Measurements from ENCODE around the gene CTAGE1. TPM values are rescaled to one million over a fixed set of nuclear protein-coding genes. Genes with fewer than 3 reads are reported as not detected.
"Not testable (repeated sequence)": the region's sequence is repeated elsewhere in the genome, so short reads cannot be mapped to it uniquely, and the experiment has no call there.

Gene CTAGE1
- total RNA-seq, 1 experiment from 2014 or later, result not detected

DNA sequence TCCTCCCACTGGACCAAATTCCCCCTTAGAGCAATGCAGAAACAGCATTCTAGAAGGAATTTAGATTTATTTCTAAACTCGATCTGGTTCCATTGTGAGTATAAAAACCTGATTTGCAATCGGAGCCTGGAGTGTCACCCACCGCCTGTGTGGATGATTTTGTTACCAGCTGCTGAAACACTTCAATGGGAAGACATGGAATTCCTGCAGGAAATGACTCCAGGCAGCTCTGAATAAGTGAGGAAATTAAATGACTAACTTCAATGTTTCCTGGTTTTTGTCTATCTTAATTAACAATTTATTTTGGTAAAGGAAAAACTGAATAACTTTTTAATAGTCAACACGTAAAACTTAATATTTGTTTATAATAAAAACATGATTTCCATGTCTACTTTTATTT lies 19.3 kb downstream of the CTAGE1 start:
- no peak overlapping the region for H3K4me3 ChIP-seq (ENCODE audit: low read length)
- H3K27ac ChIP-seq (ENCODE audit: low read length), result no peak overlapping the region
- no peak overlapping the region for H3K9ac ChIP-seq (ENCODE audit: low read length)
- H3K9me3 ChIP-seq (ENCODE audit: low read length), result no peaks in the 10 kb centered on the region
- H3K4me1 ChIP-seq (ENCODE audit: low read length), result no peaks in the 10 kb centered on the region
- no peaks in the 10 kb centered on the region for H3K79me2 ChIP-seq (ENCODE audit: low read length)
- no peaks in the 10 kb centered on the region for H3K36me3 ChIP-seq (ENCODE audit: insufficient read depth, low read length)
- H2AFZ ChIP-seq (ENCODE audit: low read length), result no peak overlapping the region
- H3K27me3 ChIP-seq (ENCODE audit: low read length), result no peaks in the 10 kb centered on the region
- DNase-seq, result no peak
- no peaks in the 10 kb centered on the region for H4K20me1 ChIP-seq (ENCODE audit: insufficient read depth, low read depth, low read length)
- H3K4me2 ChIP-seq (ENCODE audit: low read depth, low read length, poor library complexity, severe bottlenecking), result no peak overlapping the region
- H3K9me2 ChIP-seq (replicated peaks; ENCODE audit: insufficient read depth, low read length), result no peaks in the 10 kb centered on the region

DNA sequence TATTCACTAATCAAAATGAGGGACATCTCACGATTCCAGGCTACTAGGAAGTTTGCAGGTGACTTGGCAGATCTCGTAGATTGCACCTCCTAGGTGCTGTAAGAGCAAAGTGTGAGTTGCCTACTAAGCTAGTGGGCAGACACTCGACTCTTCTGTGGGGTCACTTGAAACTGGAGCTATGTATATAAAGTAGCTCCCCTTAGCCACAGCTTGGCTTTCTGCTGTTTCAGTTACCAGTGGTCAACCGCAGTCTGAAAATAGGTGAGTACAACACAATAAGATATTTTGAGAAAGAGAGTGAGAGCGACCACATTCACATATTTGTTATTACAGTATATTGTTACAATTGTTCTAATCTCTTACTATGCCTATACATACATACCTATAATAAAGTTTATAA lies 23.3 kb downstream of the CTAGE1 start:
- Histone ChIP-seq H3K27ac (ENCODE audit: low read length) (no peak overlapping the region), H3K4me1 (ENCODE audit: low read length) (no peaks in the 10 kb centered on the region), H3K79me2 (ENCODE audit: low read length) (no peaks in the 10 kb centered on the region), H3K27me3 (ENCODE audit: low read length) (no peaks in the 10 kb centered on the region), H3K9ac (ENCODE audit: low read length) (no peak overlapping the region), H2AFZ (ENCODE audit: low read length) (no peak overlapping the region), H3K9me3 (ENCODE audit: low read length) (no peaks in the 10 kb centered on the region), H3K4me3 (ENCODE audit: low read length) (no peak overlapping the region), H3K4me2 (ENCODE audit: low read depth, low read length, poor library complexity, severe bottlenecking) (no peak overlapping the region), H3K36me3 (ENCODE audit: insufficient read depth, low read length) (no peaks in the 10 kb centered on the region), H4K20me1 (ENCODE audit: insufficient read depth, low read depth, low read length) (no peaks in the 10 kb centered on the region), H3K9me2 (replicated peaks; ENCODE audit: insufficient read depth, low read length) (no peaks in the 10 kb centered on the region)
- DNase-seq, result no peak

DNA sequence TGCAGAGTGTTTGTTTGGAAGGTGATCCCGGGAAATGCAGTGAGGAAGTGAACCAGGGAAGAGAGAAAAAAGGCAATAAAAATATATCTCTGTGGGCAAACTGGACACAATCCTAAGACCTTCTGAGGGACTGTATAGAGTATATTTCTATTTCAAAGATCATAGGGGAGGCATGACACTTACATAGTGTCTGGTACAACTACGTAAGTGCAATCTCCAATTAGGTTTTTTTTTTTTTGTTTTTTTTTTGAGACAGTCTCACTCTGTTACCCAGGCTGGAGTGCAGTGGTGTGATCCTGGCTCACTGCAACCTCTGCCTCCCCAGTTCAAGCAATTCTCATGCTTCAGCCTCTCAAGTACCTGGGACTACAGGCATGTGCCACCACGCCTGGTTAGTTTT lies 24.6 kb downstream of the CTAGE1 start:
- H2AFZ ChIP-seq (ENCODE audit: low read length); H3K4me1 ChIP-seq (ENCODE audit: low read length); H3K36me3 ChIP-seq (ENCODE audit: insufficient read depth, low read length); H4K20me1 ChIP-seq (ENCODE audit: insufficient read depth, low read depth, low read length); H3K9ac ChIP-seq (ENCODE audit: low read length); H3K27me3 ChIP-seq (ENCODE audit: low read length); H3K27ac ChIP-seq (ENCODE audit: low read length); H3K4me2 ChIP-seq (ENCODE audit: low read depth, low read length, poor library complexity, severe bottlenecking); H3K9me3 ChIP-seq (ENCODE audit: low read length); DNase-seq; H3K79me2 ChIP-seq (ENCODE audit: low read length); H3K4me3 ChIP-seq (ENCODE audit: low read length); H3K9me2 ChIP-seq (replicated peaks; ENCODE audit: insufficient read depth, low read length): not testable (repeated sequence)

DNA sequence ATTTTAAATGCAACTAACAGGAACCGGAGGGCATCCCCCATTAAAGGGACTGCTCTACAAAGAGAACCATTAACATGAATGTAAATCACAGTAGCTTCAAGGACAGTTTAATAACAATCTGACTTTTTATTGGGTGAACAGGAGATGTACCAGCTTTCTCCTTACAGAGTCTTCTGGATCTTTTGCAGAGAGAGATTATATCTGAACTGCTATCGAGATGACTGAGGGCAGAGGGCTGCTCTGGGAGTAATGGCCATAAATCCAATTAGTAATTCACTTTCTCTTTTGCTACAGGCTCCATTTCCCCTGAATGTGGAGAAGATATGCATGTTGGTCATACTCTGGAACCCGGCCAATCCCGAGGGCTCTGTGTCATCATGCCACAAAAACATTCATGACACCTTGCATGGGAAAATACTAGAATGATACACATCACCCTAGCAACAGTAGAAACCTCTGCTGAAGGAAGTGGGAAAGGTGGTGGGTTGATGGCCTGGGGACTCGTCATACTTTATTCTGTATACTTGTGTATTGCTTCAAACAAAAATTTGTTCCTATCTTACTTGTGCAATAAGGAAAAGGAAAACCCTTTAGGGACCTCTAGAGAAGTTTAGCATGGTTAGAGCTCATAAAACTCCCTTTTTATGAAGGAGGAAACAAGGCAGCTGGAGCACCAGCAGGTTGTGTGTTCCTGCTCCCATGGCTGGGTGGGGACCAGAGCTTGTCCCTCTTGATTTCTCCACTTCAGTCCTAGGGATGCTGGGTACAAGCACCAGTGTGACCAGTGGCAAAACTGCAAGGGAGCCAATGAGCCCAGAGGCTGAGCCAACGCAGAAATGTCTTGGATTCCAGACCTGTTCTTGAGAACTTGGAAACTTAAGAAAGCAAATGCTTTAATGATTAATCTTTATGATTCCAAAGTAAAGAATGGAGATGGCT lies 26.0 kb downstream of the CTAGE1 start:
- Histone ChIP-seq H3K4me1 (ENCODE audit: low read length) (no peaks in the 10 kb centered on the region), H3K27me3 (ENCODE audit: low read length) (no peaks in the 10 kb centered on the region), H3K9ac (ENCODE audit: low read length) (no peak overlapping the region), H3K79me2 (ENCODE audit: low read length) (no peaks in the 10 kb centered on the region), H3K4me2 (ENCODE audit: low read depth, low read length, poor library complexity, severe bottlenecking) (no peak overlapping the region), H3K9me2 (replicated peaks; ENCODE audit: insufficient read depth, low read length) (no peaks in the 10 kb centered on the region), H3K4me3 (ENCODE audit: low read length) (no peak overlapping the region), H2AFZ (ENCODE audit: low read length) (no peak overlapping the region), H3K9me3 (ENCODE audit: low read length) (no peaks in the 10 kb centered on the region), H3K27ac (ENCODE audit: low read length) (no peak overlapping the region), H3K36me3 (ENCODE audit: insufficient read depth, low read length) (no peaks in the 10 kb centered on the region), H4K20me1 (ENCODE audit: insufficient read depth, low read depth, low read length) (no peaks in the 10 kb centered on the region)
- no peak for DNase-seq

DNA sequence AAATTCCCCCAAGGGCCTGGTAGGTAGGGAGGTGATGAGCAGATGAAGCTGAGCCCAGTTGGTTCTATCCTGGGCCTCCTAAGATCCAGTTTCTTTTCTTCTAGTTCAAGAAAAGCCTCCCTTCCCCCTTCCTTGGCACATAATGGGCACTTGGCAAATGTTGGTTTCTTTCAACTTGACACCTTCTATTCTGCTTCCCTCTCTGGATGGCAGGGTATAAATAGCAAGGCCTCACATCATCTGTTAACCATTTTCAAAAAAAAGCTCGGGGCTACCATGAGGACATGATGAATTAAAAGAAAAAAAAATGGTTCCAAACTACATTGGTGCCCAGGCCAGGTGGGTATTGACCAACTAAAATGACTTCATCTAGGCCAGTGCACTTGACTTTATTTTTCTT lies 29.9 kb downstream of the CTAGE1 start:
- H3K9ac ChIP-seq (ENCODE audit: low read length), result no peak overlapping the region
- H3K4me1 ChIP-seq (ENCODE audit: low read length), result no peaks in the 10 kb centered on the region
- H3K9me2 ChIP-seq (replicated peaks; ENCODE audit: insufficient read depth, low read length), result no peaks in the 10 kb centered on the region
- H4K20me1 ChIP-seq (ENCODE audit: insufficient read depth, low read depth, low read length), result no peaks in the 10 kb centered on the region
- H3K27me3 ChIP-seq (ENCODE audit: low read length), result no peaks in the 10 kb centered on the region
- no peak overlapping the region for H3K4me2 ChIP-seq (ENCODE audit: low read depth, low read length, poor library complexity, severe bottlenecking)
- H3K9me3 ChIP-seq (ENCODE audit: low read length), result no peaks in the 10 kb centered on the region
- no peaks in the 10 kb centered on the region for H3K79me2 ChIP-seq (ENCODE audit: low read length)
- no peak overlapping the region for H3K4me3 ChIP-seq (ENCODE audit: low read length)
- no peak overlapping the region for H3K27ac ChIP-seq (ENCODE audit: low read length)
- no peaks in the 10 kb centered on the region for H3K36me3 ChIP-seq (ENCODE audit: insufficient read depth, low read length)
- DNase-seq, result no peak
- no peak overlapping the region for H2AFZ ChIP-seq (ENCODE audit: low read length)

DNA sequence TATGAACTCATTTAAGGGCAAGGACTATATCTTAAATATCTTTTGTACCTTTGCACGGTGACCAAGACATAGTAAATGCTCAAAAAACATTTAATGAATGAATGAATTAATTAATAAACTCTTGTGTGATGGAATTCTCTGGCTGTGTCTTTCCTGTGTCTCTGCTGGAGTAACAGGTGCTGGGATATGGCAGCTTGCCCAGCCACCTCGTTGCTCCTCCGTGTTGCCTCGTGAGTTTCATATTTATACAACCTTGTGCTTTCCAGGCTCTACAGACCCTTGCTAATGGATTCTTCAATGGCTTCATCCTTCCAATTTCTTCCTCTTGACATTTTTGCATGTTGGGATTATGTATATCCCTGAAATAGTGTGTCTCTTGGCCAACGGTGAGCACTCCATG lies 30.4 kb downstream of the CTAGE1 start:
- H3K4me1 ChIP-seq (ENCODE audit: low read length), result no peaks in the 10 kb centered on the region
- no peaks in the 10 kb centered on the region for H3K9me3 ChIP-seq (ENCODE audit: low read length)
- H3K27ac ChIP-seq (ENCODE audit: low read length), result no peak overlapping the region
- H3K27me3 ChIP-seq (ENCODE audit: low read length), result no peaks in the 10 kb centered on the region
- H3K79me2 ChIP-seq (ENCODE audit: low read length), result no peaks in the 10 kb centered on the region
- no peaks in the 10 kb centered on the region for H4K20me1 ChIP-seq (ENCODE audit: insufficient read depth, low read depth, low read length)
- no peaks in the 10 kb centered on the region for H3K9me2 ChIP-seq (replicated peaks; ENCODE audit: insufficient read depth, low read length)
- H3K4me2 ChIP-seq (ENCODE audit: low read depth, low read length, poor library complexity, severe bottlenecking), result no peak overlapping the region
- no peak overlapping the region for H3K4me3 ChIP-seq (ENCODE audit: low read length)
- no peak overlapping the region for H3K9ac ChIP-seq (ENCODE audit: low read length)
- no peaks in the 10 kb centered on the region for H3K36me3 ChIP-seq (ENCODE audit: insufficient read depth, low read length)
- no peak overlapping the region for H2AFZ ChIP-seq (ENCODE audit: low read length)
- DNase-seq, result no peak

DNA sequence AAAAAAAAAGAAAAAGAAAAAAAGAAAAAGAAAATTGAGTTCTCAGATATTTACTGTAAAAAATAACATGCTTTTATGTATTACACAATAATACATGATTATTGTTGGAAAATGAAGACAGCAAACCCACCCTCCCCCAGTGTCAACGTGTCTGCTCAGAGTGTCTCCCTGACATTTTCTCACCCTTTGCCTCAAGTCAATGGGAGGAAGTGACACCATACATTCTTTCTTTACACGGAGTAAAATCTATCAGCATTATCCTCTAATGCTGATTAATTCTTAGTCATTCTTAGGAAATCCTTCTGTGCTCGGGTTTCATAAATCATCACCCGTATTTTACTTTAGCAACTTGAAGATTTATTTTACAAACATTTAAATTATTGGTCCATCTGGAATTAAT lies 32.0 kb downstream of the CTAGE1 start:
- no peaks in the 10 kb centered on the region for H3K9me2 ChIP-seq (replicated peaks; ENCODE audit: insufficient read depth, low read length)
- H3K4me2 ChIP-seq (ENCODE audit: low read depth, low read length, poor library complexity, severe bottlenecking), result no peak overlapping the region
- no peaks in the 10 kb centered on the region for H3K27me3 ChIP-seq (ENCODE audit: low read length)
- H4K20me1 ChIP-seq (ENCODE audit: insufficient read depth, low read depth, low read length), result no peaks in the 10 kb centered on the region
- H3K9me3 ChIP-seq (ENCODE audit: low read length), result no peaks in the 10 kb centered on the region
- no peaks in the 10 kb centered on the region for H3K79me2 ChIP-seq (ENCODE audit: low read length)
- no peaks in the 10 kb centered on the region for H3K4me1 ChIP-seq (ENCODE audit: low read length)
- no peak overlapping the region for H3K27ac ChIP-seq (ENCODE audit: low read length)
- no peak for DNase-seq
- no peaks in the 10 kb centered on the region for H3K36me3 ChIP-seq (ENCODE audit: insufficient read depth, low read length)
- H3K4me3 ChIP-seq (ENCODE audit: low read length), result no peak overlapping the region
- H3K9ac ChIP-seq (ENCODE audit: low read length), result no peak overlapping the region
- H2AFZ ChIP-seq (ENCODE audit: low read length), result no peak overlapping the region

DNA sequence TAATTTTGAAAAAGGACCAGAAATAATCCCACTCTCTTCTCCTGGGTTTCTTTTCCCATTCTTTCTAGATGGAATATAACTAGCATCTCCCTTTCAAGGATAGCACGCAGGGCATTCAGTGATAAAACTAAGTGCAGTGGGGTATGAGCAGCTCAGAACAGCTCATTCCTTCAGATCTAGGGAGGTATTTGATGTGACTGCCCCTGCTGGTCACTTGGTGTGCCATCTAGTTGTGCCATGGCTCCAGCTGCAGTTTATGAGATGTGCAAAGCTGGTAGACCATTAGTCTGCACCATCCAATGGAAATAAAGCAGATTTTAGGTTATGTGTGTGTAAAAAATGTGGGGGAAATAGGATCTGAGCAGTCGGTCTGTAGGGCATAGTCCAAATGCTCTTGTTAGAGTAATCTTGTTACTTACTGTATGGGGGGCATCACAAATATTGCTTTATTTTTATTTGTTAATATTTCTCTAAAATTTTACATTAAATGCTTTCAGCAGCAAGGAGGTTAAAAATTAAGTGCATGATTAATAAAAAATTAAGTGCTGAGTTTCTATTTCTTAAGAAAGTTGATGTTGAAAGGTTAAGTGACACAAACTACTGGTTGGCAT lies 38.9 kb downstream of the CTAGE1 start:
- H3K9me3 ChIP-seq (ENCODE audit: low read length), result no peaks in the 10 kb centered on the region
- H2AFZ ChIP-seq (ENCODE audit: low read length), result no peak overlapping the region
- H3K4me1 ChIP-seq (ENCODE audit: low read length), result no peaks in the 10 kb centered on the region
- H3K27ac ChIP-seq (ENCODE audit: low read length), result no peak overlapping the region
- no peaks in the 10 kb centered on the region for H3K79me2 ChIP-seq (ENCODE audit: low read length)
- no peaks in the 10 kb centered on the region for H3K9me2 ChIP-seq (replicated peaks; ENCODE audit: insufficient read depth, low read length)
- no peaks in the 10 kb centered on the region; the same call in 1 of the 2 replicates for H3K27me3 ChIP-seq (ENCODE audit: low read length)
- H4K20me1 ChIP-seq (ENCODE audit: insufficient read depth, low read depth, low read length), result no peaks in the 10 kb centered on the region
- no peak overlapping the region for H3K9ac ChIP-seq (ENCODE audit: low read length)
- H3K36me3 ChIP-seq (ENCODE audit: insufficient read depth, low read length), result no peaks in the 10 kb centered on the region
- peak; percentile 69 for DNase-seq
- no peak overlapping the region for H3K4me3 ChIP-seq (ENCODE audit: low read length)
- H3K4me2 ChIP-seq (ENCODE audit: low read depth, low read length, poor library complexity, severe bottlenecking), result no peak overlapping the region
